GM06990 (cell line): ENCODE results near the gene RLF.

Experiments
- DNase-seq: peaks from one replicate; pipeline ENCODE4 v3.0.0-alpha.2; 2011; ENCODE audit not compliant: insufficient read length; ENCODE audit errors: extremely low read depth
- H3K27me3 ChIP-seq: replicated peaks from 2 replicates; pipeline ENCODE4 v1.6.0; 2011; ENCODE audit warnings: low read length; ENCODE audit not compliant: control insufficient read depth, insufficient read depth
- H3K36me3 ChIP-seq: 2 replicates; pipeline ENCODE4 v1.5.1; 2011; ENCODE audit warnings: low read length; ENCODE audit not compliant: control insufficient read depth, insufficient read depth
- H3K4me3 ChIP-seq: replicated peaks from 2 replicates; pipeline ENCODE4 v1.5.1; 2011; ENCODE audit warnings: low read depth, mild to moderate bottlenecking, control low read depth, low read length
- CTCF ChIP-seq: IDR thresholded peaks from 2 replicates; pipeline ENCODE4 v1.5.1; 2011; ENCODE audit warnings: low read length, control low read depth, mild to moderate bottlenecking, inconsistent platforms; ENCODE audit not compliant: insufficient read depth, poor library complexity, severe bottlenecking

The RLF gene

DNA sequence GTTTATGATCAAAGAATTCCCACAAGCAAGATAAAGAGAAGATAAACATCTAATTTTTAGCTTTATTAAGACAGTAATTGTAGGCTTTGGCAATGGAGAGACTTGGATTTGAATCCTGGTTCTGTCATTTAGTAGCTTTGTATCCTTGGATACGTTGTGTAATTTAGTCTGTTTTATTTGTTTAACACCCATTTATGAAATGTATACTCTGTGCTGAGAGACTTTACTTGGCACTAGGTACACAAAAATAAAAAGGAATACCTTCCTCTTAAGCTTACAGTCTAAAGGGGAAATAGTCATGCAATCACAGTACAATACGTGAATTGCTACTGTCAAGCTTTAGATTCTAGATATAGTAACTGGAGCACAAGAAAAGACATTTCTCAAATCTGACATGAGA is 120.7 kb downstream of the RLF start:
- TF ChIP-seq CTCF, result no peak
- Histone ChIP-seq H3K4me3 (no peak overlapping the region), H3K27me3 (no peaks in the 10 kb centered on the region), H3K36me3 (peaks cover 9% of the 10 kb centered on the region)
- no peak for DNase-seq
